Left ventricle myocardium inferior (tissue), 1 donor: ENCODE data around the gene ZNF423. TPM values are rescaled to one million over a fixed set of nuclear protein-coding genes. Genes with fewer than 3 reads are reported as not detected.

Source experiments
- DNase-seq: peaks from one replicate; pipeline ENCODE4 v3.0.0-alpha.2; 2020
- H3K27ac ChIP-seq: fragments of 200-600 bp; replicated peaks from 2 replicates; pipeline ENCODE4 v1.8.0; 2021
- H3K27me3 ChIP-seq: fragments of 200-600 bp; 2 replicates; pipeline ENCODE4 v1.8.0; 2021; ENCODE audit warnings: low read depth
- H3K36me3 ChIP-seq: fragments of 200-600 bp; 2 replicates; pipeline ENCODE4 v1.8.0; 2021
- H3K4me1 ChIP-seq: fragments of 200-600 bp; 2 replicates; pipeline ENCODE4 v1.8.0; 2021
- H3K4me3 ChIP-seq: fragments of 200-600 bp; 2 replicates; pipeline ENCODE4 v1.8.0; 2021; ENCODE audit warnings: mild to moderate bottlenecking, moderate library complexity
- H3K9me3 ChIP-seq: fragments of 200-600 bp; replicated peaks from 2 replicates; pipeline ENCODE4 v1.8.0; 2021
- intact Hi-C: fragments of 100-400 bp; cut with micrococcal nuclease; formaldehyde crosslinking; loops from one replicate; pipeline ENCODE4 v1.11.0; 2022
- total RNA-seq: library from RNA; stranded (reverse); fragmentation: NEBNext Ultra II Directional; extraction: Animal tissue kit (Norgen Biotek cat#: 25700); gene quantifications from one replicate; pipeline ENCODE4 v1.2.1, GENCODE V29; 2021
- TF ChIP-seq, protein P1 (sequence below): fragments of 200-600 bp; IDR thresholded peaks from 2 replicates; pipeline ENCODE4 v1.8.0; 2021; ENCODE audit warnings: antibody characterized with exemption, mild to moderate bottlenecking, borderline replicate concordance
- donor health status: DM: no; HTN: yes; CAD: no; lungs with severe emphysema.

Gene ZNF423
- total RNA-seq, 1 donor from 2014 or later, result 8.6 TPM

GRCh38 chr16:49672753-49673152, 183.2 kb downstream of the ZNF423 start:
- Histone ChIP-seq H3K27ac (no peak overlapping the region), H3K4me3 (no peak overlapping the region), H3K9me3 (no peaks in the 10 kb centered on the region), H3K27me3 (no peaks in the 10 kb centered on the region), H3K36me3 (no peaks in the 10 kb centered on the region), H3K4me1 (no peaks in the 10 kb centered on the region)
- DNase-seq, result no peak
- intact Hi-C loops, result no loop called here
- TF ChIP-seq, protein P1, sequence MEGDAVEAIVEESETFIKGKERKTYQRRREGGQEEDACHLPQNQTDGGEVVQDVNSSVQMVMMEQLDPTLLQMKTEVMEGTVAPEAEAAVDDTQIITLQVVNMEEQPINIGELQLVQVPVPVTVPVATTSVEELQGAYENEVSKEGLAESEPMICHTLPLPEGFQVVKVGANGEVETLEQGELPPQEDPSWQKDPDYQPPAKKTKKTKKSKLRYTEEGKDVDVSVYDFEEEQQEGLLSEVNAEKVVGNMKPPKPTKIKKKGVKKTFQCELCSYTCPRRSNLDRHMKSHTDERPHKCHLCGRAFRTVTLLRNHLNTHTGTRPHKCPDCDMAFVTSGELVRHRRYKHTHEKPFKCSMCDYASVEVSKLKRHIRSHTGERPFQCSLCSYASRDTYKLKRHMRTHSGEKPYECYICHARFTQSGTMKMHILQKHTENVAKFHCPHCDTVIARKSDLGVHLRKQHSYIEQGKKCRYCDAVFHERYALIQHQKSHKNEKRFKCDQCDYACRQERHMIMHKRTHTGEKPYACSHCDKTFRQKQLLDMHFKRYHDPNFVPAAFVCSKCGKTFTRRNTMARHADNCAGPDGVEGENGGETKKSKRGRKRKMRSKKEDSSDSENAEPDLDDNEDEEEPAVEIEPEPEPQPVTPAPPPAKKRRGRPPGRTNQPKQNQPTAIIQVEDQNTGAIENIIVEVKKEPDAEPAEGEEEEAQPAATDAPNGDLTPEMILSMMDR, result no peak

DNA sequence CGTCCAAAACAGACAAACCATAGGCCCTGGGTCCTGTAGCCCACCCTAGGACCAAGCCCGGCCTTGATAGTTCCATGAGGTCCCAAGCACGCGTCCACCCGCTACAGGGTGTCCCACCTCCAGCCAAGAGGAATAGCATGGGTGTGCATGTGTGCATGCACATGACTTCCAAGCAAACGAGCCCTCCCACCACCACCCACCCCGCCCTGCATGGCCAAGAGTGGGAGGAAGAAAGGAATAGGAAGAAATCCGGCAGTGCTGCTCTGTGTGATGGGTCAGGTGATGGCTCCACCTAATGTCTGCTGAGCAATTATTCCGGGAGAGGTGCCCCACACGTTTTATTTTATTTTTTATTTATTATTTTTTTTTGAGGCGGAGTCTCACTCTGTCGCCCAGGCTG, 184.6 kb downstream of the ZNF423 start:
- Histone ChIP-seq H3K4me3 (no peak overlapping the region), H3K4me1 (no peaks in the 10 kb centered on the region), H3K9me3 (no peaks in the 10 kb centered on the region), H3K27ac (no peak overlapping the region), H3K27me3 (no peaks in the 10 kb centered on the region), H3K36me3 (no peaks in the 10 kb centered on the region)
- DNase-seq, result no peak
- TF ChIP-seq, protein P1, result no peak
- intact Hi-C loops, result no loop called here

- no peaks in the 10 kb centered on the region for H3K27me3 ChIP-seq
- intact Hi-C loops, result no loop called here
- H3K9me3 ChIP-seq, result no peaks in the 10 kb centered on the region
- H3K27ac ChIP-seq, result no peak overlapping the region
- no peaks in the 10 kb centered on the region for H3K4me1 ChIP-seq
- no peak for DNase-seq
- H3K36me3 ChIP-seq, result no peaks in the 10 kb centered on the region
- TF ChIP-seq, protein P1, result no peak
- H3K4me3 ChIP-seq, result no peak overlapping the region
Measured at GRCh38 chr16:49670627-49671026, 185.3 kb downstream of the ZNF423 start.

- no peaks in the 10 kb centered on the region for H3K27me3 ChIP-seq
- H3K4me3 ChIP-seq, result no peak overlapping the region
- H3K4me1 ChIP-seq, result peaks cover 31% of the 10 kb centered on the region
- H3K9me3 ChIP-seq, result no peaks in the 10 kb centered on the region
- H3K27ac ChIP-seq, result peak overlapping the region; percentile 86
- DNase-seq, result no peak
- TF ChIP-seq, protein P1, result no peak
- intact Hi-C loops, result no loop called here
- no peaks in the 10 kb centered on the region for H3K36me3 ChIP-seq
Measured at GRCh38 chr16:49665482-49666230, 190.3 kb downstream of the ZNF423 start.

DNA sequence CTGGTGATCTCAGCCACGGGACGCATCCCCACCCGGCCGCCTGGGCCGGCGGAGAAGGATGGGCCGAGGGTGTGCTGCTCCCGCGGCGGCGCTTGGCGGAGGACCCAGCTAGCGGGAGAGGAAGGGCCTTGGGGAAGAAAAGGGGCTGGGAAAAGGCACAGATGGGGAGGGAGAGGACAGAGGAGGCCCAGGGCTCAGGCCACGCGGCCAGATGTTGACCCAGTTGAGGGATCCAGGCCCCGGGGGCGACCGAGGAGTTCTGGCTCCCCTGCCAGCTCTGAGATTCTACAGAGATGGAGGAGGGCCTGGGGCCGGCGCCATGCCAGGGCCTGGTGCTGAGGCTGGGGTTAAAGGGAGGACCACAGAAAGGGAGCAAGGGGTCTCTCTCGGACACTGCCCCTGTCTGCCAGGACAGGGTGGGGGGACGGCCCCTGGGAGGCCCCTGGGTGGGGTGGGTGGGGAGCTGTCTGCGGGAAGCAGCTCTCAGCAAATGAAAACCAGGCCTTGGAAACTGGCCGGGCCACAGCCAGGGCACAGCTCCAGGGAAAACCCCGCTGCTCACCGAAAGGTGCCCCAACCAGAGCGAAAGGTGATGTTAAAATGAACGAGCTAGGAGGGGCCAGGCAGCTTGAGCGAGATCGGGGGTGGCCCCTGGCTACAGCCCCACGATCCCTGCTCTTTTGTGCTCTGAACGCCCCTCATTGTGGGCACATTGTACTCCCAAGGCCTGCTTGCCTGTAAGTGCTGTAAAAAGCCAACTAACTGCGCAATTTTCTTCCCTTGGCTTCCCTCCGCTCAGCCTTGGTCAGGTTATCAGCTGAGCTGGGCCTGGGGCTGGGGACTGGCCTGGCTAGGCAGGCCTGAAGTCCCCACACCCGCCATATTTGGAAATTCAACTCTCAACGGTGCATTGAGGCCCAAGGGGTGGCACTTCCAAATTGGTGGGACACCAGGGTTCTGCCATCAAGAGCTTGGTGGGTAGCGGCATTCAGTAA, 191.4 kb downstream of the ZNF423 start:
- Histone ChIP-seq H3K4me1 (peaks cover 31% of the 10 kb centered on the region), H3K27ac (peak overlapping the region; percentile 86), H3K4me3 (peak overlapping the region; percentile 62), H3K27me3 (no peaks in the 10 kb centered on the region), H3K36me3 (no peaks in the 10 kb centered on the region), H3K9me3 (no peaks in the 10 kb centered on the region)
- intact Hi-C loops, result no loop called here
- TF ChIP-seq, protein P1, result no peak
- peak; percentile 72 for DNase-seq
